MM.1S (cell line): ENCODE data around the gene SERPINA10.

Experiments used
- CTCF ChIP-seq: fragments of 300-600 bp; sonication (generic); IDR thresholded peaks from 2 replicates; pipeline ENCODE4 v1.5.1; 2016; ENCODE audit warnings: antibody characterized with exemption, low read length, mixed read lengths
- EZH2 ChIP-seq: fragments of 300-600 bp; sonication (generic); optimal IDR thresholded peaks from 2 replicates; pipeline ENCODE3; 2017; ENCODE audit warnings: low read depth, mild to moderate bottlenecking, antibody characterized with exemption, low read length, mixed read lengths
- EZH2phosphoT487 ChIP-seq: fragments of 300-600 bp; sonication (generic); IDR thresholded peaks from 2 replicates; pipeline ENCODE4 v1.6.1; 2018; ENCODE audit warnings: antibody characterized with exemption, low read length

- TF ChIP-seq CTCF (no peak), EZH2phosphoT487 (no peak), EZH2 (no peak)
Measured at GRCh38 chr14:94292526-94292871, 569 bp downstream of the SERPINA10 start.
